Uterus (tissue), 4 donors: Measurements from ENCODE around the gene INSC. TPM values are rescaled to one million over a fixed set of nuclear protein-coding genes. Genes with fewer than 3 reads are reported as not detected.

ENCODE experiments used
- DNase-seq, 2 donors: peaks; one replicate each; pipeline ENCODE4 v3.0.0-alpha.2; 2019 to 2020
- H3K27ac ChIP-seq, 2 donors: fragments of 200-600 bp; sonication (generic); 1 replicate in 1 of 2; 2 replicates in 1 of 2; pipeline ENCODE4 v1.5.1; 2016 to 2018
- H3K27me3 ChIP-seq, 2 donors: fragments of 200-600 bp; sonication (generic); one replicate each; pipeline ENCODE4 v1.5.1; 2018 to 2019; ENCODE audit warnings: control low read depth in 1 of 2
- H3K36me3 ChIP-seq, 2 donors: fragments of 200-600 bp; sonication (generic); one replicate each; pipeline ENCODE4 v1.5.1; 2019; ENCODE audit warnings: control low read depth in 1 of 2
- H3K4me1 ChIP-seq, 2 donors: fragments of 200-600 bp; sonication (generic); one replicate each; pipeline ENCODE4 v1.5.1; 2018 to 2019; ENCODE audit warnings: control low read depth in 1 of 2
- H3K4me3 ChIP-seq, 2 donors: fragments of 200-600 bp; sonication (generic); 1 replicate in 1 of 2; 2 replicates in 1 of 2; pipeline ENCODE4 v1.5.1; 2018 to 2019; ENCODE audit warnings: mild to moderate bottlenecking in 1 of 2
- H3K9me3 ChIP-seq, 2 donors: fragments of 200-600 bp; sonication (generic); one replicate each; pipeline ENCODE4 v1.5.1; 2019; ENCODE audit warnings: control low read depth in 1 of 2
- CTCF ChIP-seq, 4 experiments: fragments of 200-600 bp in 2 of 4; fragments of 450-650 bp in 2 of 4; sonication (generic) in 2 of 4; IDR thresholded peaks; one replicate each; pipeline ENCODE4 v1.5.1; 2016 to 2019; ENCODE audit warnings: antibody characterized with exemption in 4 of 4, mild to moderate bottlenecking in 2 of 4, moderate library complexity in 1 of 4
- POLR2A ChIP-seq, 2 donors: fragments of 450-650 bp; IDR thresholded peaks; one replicate each; pipeline ENCODE4 v1.6.1; 2016; ENCODE audit warnings: antibody characterized with exemption in 2 of 2, mild to moderate bottlenecking in 1 of 2, moderate library complexity in 1 of 2
- intact Hi-C: fragments of 100-400 bp; cut with DNase I; formaldehyde crosslinking; loops from one replicate; pipeline ENCODE4 v1.15.1; 2023; ENCODE audit warnings: low total_unique reads
- total RNA-seq, 4 donors: library from RNA; depleted of rRNA in 3 of 4; stranded (reverse); fragments of >200 nt in 3 of 4; gene quantifications; one replicate each; pipeline versions ENCODE4 v1.1.0 to v1.2.4, GENCODE V29; 2014 to 2023
- donor health status: DM: yes; HTN: yes; CAD: no.

INSC gene
- total RNA-seq, 4 donors from 2014 or later, result 0.24 to 2.6 TPM; not detected in 2

- H3K27ac ChIP-seq, result no peak overlapping the region
- H3K27me3 ChIP-seq, result no peaks in the 10 kb centered on the region
- DNase-seq, result no peak
- no peak for TF ChIP-seq POLR2A (IDR thresholded peaks at IDR 0.05)
- TF ChIP-seq CTCF (IDR thresholded peaks at IDR 0.05), result no peak
- no peak overlapping the region for H3K4me3 ChIP-seq
- H3K4me1 ChIP-seq, result no peaks in the 10 kb centered on the region
- no peaks in the 10 kb centered on the region for H3K9me3 ChIP-seq
- H3K36me3 ChIP-seq, result no peaks in the 10 kb centered on the region
- intact Hi-C loops, result no loop called here
Observed at GRCh38 chr11:15179167-15179566, 64.4 kb downstream of the INSC start.

DNA sequence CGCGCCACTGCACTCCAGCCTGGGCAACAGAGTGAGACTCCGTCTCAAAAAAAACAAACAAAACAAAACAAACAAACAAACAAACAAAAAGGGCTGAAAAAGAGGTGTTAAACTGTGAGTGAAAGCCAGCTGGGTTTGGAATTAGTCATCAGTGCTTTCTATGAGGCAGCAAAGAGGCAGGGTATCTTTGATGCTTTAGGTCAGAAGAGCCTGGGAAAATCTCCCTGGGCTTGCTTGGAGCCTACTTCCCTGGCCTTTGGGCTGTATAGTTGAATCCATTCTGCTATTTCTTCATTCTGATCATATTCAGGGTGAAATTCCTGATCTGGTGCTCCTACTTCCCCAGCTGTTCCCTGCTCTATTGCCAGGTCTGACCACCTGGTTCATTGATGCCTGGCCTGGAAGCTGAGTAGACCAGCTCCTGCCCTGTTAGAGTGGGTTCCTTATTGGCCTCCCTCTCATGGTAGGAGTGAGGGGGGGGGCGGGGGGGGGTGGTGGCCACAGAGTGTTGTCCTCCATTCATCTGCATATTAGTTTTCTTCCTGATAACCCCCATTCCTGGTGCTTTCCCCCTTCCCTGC lies 65.6 kb downstream of the INSC start:
- no peak overlapping the region for H3K27ac ChIP-seq

GRCh38 chr11:15182372-15182771 lies 67.6 kb downstream of the INSC start:
- H3K36me3 ChIP-seq, result no peaks in the 10 kb centered on the region
- H3K9me3 ChIP-seq, result no peaks in the 10 kb centered on the region
- no peak for DNase-seq
- H3K4me1 ChIP-seq, result no peaks in the 10 kb centered on the region
- intact Hi-C loops, result no loop called here
- H3K4me3 ChIP-seq, result no peak overlapping the region
- no peaks in the 10 kb centered on the region for H3K27me3 ChIP-seq
- TF ChIP-seq CTCF (IDR thresholded peaks at IDR 0.05), result no peak
- TF ChIP-seq POLR2A (IDR thresholded peaks at IDR 0.05), result no peak
- no peak overlapping the region for H3K27ac ChIP-seq

More for the DNA sequence above, 65.6 kb downstream of the INSC start:
- Histone ChIP-seq H3K36me3 (no peaks in the 10 kb centered on the region), H3K9me3 (no peaks in the 10 kb centered on the region), H3K4me1 (no peaks in the 10 kb centered on the region), H3K4me3 (no peak overlapping the region), H3K27me3 (no peaks in the 10 kb centered on the region)
- DNase-seq, result no peak
- intact Hi-C loops, result no loop called here
- TF ChIP-seq POLR2A (IDR thresholded peaks at IDR 0.05) (no peak), CTCF (IDR thresholded peaks at IDR 0.05) (no peak)

- H3K4me3 ChIP-seq, result no peak overlapping the region
- no peak overlapping the region for H3K27ac ChIP-seq
- no peaks in the 10 kb centered on the region for H3K27me3 ChIP-seq
- H3K36me3 ChIP-seq, result no peaks in the 10 kb centered on the region
- no peaks in the 10 kb centered on the region for H3K9me3 ChIP-seq
- intact Hi-C loops, result no loop called here
- DNase-seq, result no peak
- H3K4me1 ChIP-seq, result no peaks in the 10 kb centered on the region
- TF ChIP-seq CTCF (IDR thresholded peaks at IDR 0.05) (no peak), POLR2A (IDR thresholded peaks at IDR 0.05) (no peak)
Observed at GRCh38 chr11:15185021-15185420, 70.3 kb downstream of the INSC start.

- no peak overlapping the region for H3K27ac ChIP-seq
- H3K27me3 ChIP-seq, result no peaks in the 10 kb centered on the region
- no peaks in the 10 kb centered on the region for H3K4me1 ChIP-seq
- no peaks in the 10 kb centered on the region for H3K36me3 ChIP-seq
- TF ChIP-seq POLR2A (IDR thresholded peaks at IDR 0.05), result no peak
- TF ChIP-seq CTCF (IDR thresholded peaks at IDR 0.05), result no peak
- no peak for DNase-seq
- H3K9me3 ChIP-seq, result no peaks in the 10 kb centered on the region
- intact Hi-C loops, result no loop called here
- no peak overlapping the region for H3K4me3 ChIP-seq
Observed at GRCh38 chr11:15186146-15186545, 71.4 kb downstream of the INSC start.
